Right lobe of liver (tissue), 4 donors: ENCODE results near the gene ARHGEF18.

Experiments used
- POLR2A ChIP-seq: fragments of 450-650 bp; IDR thresholded peaks from one replicate; pipeline ENCODE4 v1.6.1; 2017; ENCODE audit warnings: antibody characterized with exemption, mild to moderate bottlenecking
- TF ChIP-seq, protein P1 (sequence below), 4 donors: fragments of 200-600 bp in 3 of 4; fragments of 450-650 bp in 1 of 4; IDR thresholded peaks; one replicate each; pipeline versions ENCODE4 v1.5.1 to v1.8.0; 2016 to 2022; ENCODE audit warnings: antibody characterized with exemption in 4 of 4, mild to moderate bottlenecking in 2 of 4
- donor health status: DM: no; HTN: no; CAD: no.
- donor health status: DM: no; HTN: no; CAD: no.
- donor health status: DM: no; HTN: yes; CAD: no.

DNA sequence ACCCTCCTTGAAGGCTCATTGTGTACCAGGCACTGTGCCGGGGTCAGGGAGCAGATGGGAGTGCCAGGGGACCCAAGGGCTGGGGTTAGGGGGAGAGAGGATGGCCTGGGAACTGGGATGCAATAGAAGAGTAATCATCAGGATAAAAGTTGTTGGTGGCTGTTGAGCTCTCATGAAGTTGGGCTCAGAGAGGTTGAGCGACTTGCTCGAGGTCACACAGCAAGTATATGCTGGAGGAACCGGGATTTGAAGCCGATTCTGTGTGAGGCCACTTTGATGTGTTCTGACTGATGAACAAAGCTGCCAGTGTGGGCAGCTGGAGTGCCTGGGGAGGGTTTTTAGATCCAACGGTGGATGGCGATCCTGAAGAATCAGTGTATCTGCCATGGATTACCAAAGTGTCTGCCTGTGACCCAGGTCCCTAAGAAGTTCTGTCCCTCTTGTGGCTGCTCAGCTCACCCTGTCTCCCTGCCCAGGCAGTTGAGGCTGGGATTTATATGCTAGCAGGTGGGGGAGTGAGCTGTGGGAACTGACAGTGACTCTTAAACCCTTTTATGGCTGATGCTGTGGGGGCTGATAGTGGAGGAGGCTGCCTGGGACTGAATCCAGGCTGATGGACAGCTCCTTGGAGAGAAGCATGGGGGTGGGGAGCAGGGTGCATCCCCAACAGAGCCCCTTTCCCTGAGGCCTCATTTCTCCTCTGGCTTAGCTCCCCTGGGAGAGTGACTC lies 8.3 kb downstream of the ARHGEF18 start:
- TF ChIP-seq, protein P1, sequence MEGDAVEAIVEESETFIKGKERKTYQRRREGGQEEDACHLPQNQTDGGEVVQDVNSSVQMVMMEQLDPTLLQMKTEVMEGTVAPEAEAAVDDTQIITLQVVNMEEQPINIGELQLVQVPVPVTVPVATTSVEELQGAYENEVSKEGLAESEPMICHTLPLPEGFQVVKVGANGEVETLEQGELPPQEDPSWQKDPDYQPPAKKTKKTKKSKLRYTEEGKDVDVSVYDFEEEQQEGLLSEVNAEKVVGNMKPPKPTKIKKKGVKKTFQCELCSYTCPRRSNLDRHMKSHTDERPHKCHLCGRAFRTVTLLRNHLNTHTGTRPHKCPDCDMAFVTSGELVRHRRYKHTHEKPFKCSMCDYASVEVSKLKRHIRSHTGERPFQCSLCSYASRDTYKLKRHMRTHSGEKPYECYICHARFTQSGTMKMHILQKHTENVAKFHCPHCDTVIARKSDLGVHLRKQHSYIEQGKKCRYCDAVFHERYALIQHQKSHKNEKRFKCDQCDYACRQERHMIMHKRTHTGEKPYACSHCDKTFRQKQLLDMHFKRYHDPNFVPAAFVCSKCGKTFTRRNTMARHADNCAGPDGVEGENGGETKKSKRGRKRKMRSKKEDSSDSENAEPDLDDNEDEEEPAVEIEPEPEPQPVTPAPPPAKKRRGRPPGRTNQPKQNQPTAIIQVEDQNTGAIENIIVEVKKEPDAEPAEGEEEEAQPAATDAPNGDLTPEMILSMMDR (IDR thresholded peaks at IDR 0.05), result no peak
- no peak for TF ChIP-seq POLR2A
